Naive thymus-derived CD4-positive, alpha-beta T cell (primary cell): Measurements from ENCODE around the gene ZNF341. TPM values are rescaled to one million over a fixed set of nuclear protein-coding genes. Genes with fewer than 3 reads are reported as not detected.

ENCODE experiments used
- ATAC-seq: fragments of 150-1000 bp; cut with Tn5 transposase; 2 replicates; pipeline ENCODE4 v1.10.0; 2021; ENCODE audit warnings: mild to moderate bottlenecking, moderate library complexity
- CTCF ChIA-PET: fragments of 350-600 bp; sonication (Branson Sonifier 250); formaldehyde crosslinking; loops from one replicate; lab custom pipeline; 2021; ENCODE audit warnings: antibody characterized with exemption; lab: Charles Lee
- POLR2A ChIA-PET: fragments of 350-600 bp; sonication (Branson Sonifier 250); formaldehyde crosslinking; loops from one replicate; lab custom pipeline; 2021; ENCODE audit warnings: antibody characterized with exemption, inconsistent platforms; lab: Charles Lee
- DNase-seq, 9 donors: peaks; one replicate each; pipeline versions ENCODE4 v3.0.0 to v3.0.0-alpha.2; 2020 to 2022; ENCODE audit warnings: mixed read lengths in 1 of 9
- H3K27ac ChIP-seq: one replicate; pipeline ENCODE4 v1.7.0; 2013; ENCODE audit warnings: mild to moderate bottlenecking, low read depth, low read length, moderate library complexity
- H3K27me3 ChIP-seq, 2 donors: one replicate each; pipeline ENCODE4 v1.7.0; 2013; ENCODE audit warnings: low read length in 2 of 2, mild to moderate bottlenecking in 2 of 2, moderate library complexity in 2 of 2; ENCODE audit not compliant: control insufficient read depth in 2 of 2, insufficient read depth in 2 of 2
- H3K36me3 ChIP-seq, 3 experiments: 1 replicate in 2 of 3; 2 replicates in 1 of 3; pipeline ENCODE4 v1.7.0; 2013; ENCODE audit warnings: low read length in 3 of 3, mild to moderate bottlenecking in 3 of 3, moderate library complexity in 1 of 3; ENCODE audit not compliant: insufficient read depth in 3 of 3, control insufficient read depth in 2 of 3
- H3K4me1 ChIP-seq, 2 donors: one replicate each; pipeline ENCODE4 v1.7.0; 2013; ENCODE audit warnings: low read length in 2 of 2, mild to moderate bottlenecking in 2 of 2, moderate library complexity in 1 of 2; ENCODE audit not compliant: control insufficient read depth in 2 of 2, insufficient read depth in 2 of 2
- H3K4me3 ChIP-seq: 2 replicates; pipeline ENCODE4 v1.7.0; 2013; ENCODE audit warnings: mild to moderate bottlenecking, low read length
- H3K9me3 ChIP-seq, 3 experiments: 1 replicate in 2 of 3; 2 replicates in 1 of 3; pipeline ENCODE4 v1.7.0; 2013; ENCODE audit warnings: low read length in 3 of 3; ENCODE audit not compliant: control insufficient read depth in 2 of 3
- H3K27ac Mint-ChIP-seq, 9 donors: one replicate each; pipeline ENCODE4 v1.8.0; 2020 to 2022; ENCODE audit warnings: mixed read lengths in 9 of 9, mild to moderate bottlenecking in 8 of 9, moderate library complexity in 5 of 9, inconsistent platforms in 2 of 9
- H3K27me3 Mint-ChIP-seq, 5 donors: one replicate each; pipeline ENCODE4 v1.8.0; 2021 to 2022; ENCODE audit warnings: mixed read lengths in 5 of 5, mild to moderate bottlenecking in 1 of 5
- H3K36me3 Mint-ChIP-seq, 5 donors: one replicate each; pipeline ENCODE4 v1.8.0; 2020 to 2022; ENCODE audit warnings: mixed read lengths in 5 of 5, mild to moderate bottlenecking in 3 of 5, inconsistent platforms in 1 of 5
- H3K4me1 Mint-ChIP-seq, 7 donors: one replicate each; pipeline ENCODE4 v1.8.0; 2020 to 2022; ENCODE audit warnings: mixed read lengths in 7 of 7, mild to moderate bottlenecking in 3 of 7, inconsistent platforms in 1 of 7
- H3K4me3 Mint-ChIP-seq, 10 donors: one replicate each; pipeline ENCODE4 v1.8.0; 2020 to 2022; ENCODE audit warnings: mild to moderate bottlenecking in 10 of 10, mixed read lengths in 10 of 10, moderate library complexity in 6 of 10, inconsistent platforms in 2 of 10
- H3K9me3 Mint-ChIP-seq, 11 donors: one replicate each; pipeline ENCODE4 v1.8.0; 2020 to 2022; ENCODE audit warnings: mixed read lengths in 11 of 11, mild to moderate bottlenecking in 4 of 11, inconsistent platforms in 1 of 11, moderate library complexity in 1 of 11
- intact Hi-C, 2 donors: fragments of 100-400 bp; cut with micrococcal nuclease; formaldehyde crosslinking; loops; one replicate each; pipeline ENCODE4 v1.15.1; 2023
- polyA plus RNA-seq, 2 donors: library from polyadenylated mRNA; unstranded; fragments of 300-500 nt; fragmentation: Illumina TruSeq; gene quantifications; one replicate each; pipeline ENCODE4 v1.2.3, GENCODE V29; 2021
- total RNA-seq, 6 experiments: library from RNA in 5 of 6; stranded (reverse) in 5 of 6; gene quantifications; 1 replicate in 5 of 6; 2 replicates in 1 of 6; pipeline ENCODE4 v1.2.3 and lab custom pipeline; 2021 to 2026

ZNF341 gene
- total and polyA plus RNA-seq, 7 experiments from 2014 or later: 1.5 to 6.1 (median 4.5) TPM

- Mint-ChIP-seq H3K9me3 (no peaks in the 10 kb centered on the region), H3K36me3 (peaks cover 0 to 40% (median 13%) of the 10 kb centered on the region in 5 donors), H3K27ac (no peak overlapping the region), H3K4me3 (no peak overlapping the region), H3K4me1 (peaks cover 0 to 6% (median 0%) of the 10 kb centered on the region in 7 donors), H3K27me3 (no peaks in the 10 kb centered on the region)
- Histone ChIP-seq H3K4me3 (no peak overlapping the region), H3K4me1 (no peaks in the 10 kb centered on the region), H3K27ac (no peak overlapping the region), H3K9me3 (no peaks in the 10 kb centered on the region), H3K36me3 (peaks cover 0 to 26% (median 0%) of the 10 kb centered on the region in 3 experiments), H3K27me3 (no peaks in the 10 kb centered on the region)
- ChIA-PET POLR2A (interaction anchor here (0.6 kb wide), 1 partner anchor 208 kb away, joined by 4 read pairs; no protein-coding TSS in a partner anchor), CTCF (no interaction called here)
- DNase-seq (no peak), ATAC-seq (no peak)
- intact Hi-C loops: no loop called here
Measured at GRCh38 chr20:33766686-33767085, 34.9 kb downstream of the ZNF341 start.

- peaks cover 4 to 38% (median 13%) of the 10 kb centered on the region in 5 donors for H3K36me3 Mint-ChIP-seq
- H3K4me1 ChIP-seq: no peaks in the 10 kb centered on the region
- CTCF ChIA-PET: no interaction called here
- H3K36me3 ChIP-seq: peaks cover 0 to 26% (median 0%) of the 10 kb centered on the region in 3 experiments
- H3K27me3 ChIP-seq: no peaks in the 10 kb centered on the region
- DNase-seq: no peak
- POLR2A ChIA-PET: no interaction called here
- no peak overlapping the region for H3K27ac ChIP-seq
- H3K27me3 Mint-ChIP-seq: no peaks in the 10 kb centered on the region
- H3K4me3 ChIP-seq: no peak overlapping the region
- H3K9me3 ChIP-seq: no peaks in the 10 kb centered on the region
- no peaks in the 10 kb centered on the region for H3K9me3 Mint-ChIP-seq
- intact Hi-C loops: no loop called here
- peaks cover 0 to 10% (median 0%) of the 10 kb centered on the region in 7 donors for H3K4me1 Mint-ChIP-seq
- ATAC-seq: no peak
- H3K27ac Mint-ChIP-seq: no peak overlapping the region
- no peak overlapping the region for H3K4me3 Mint-ChIP-seq
Measured at GRCh38 chr20:33767777-33768138, 36.0 kb downstream of the ZNF341 start.

DNA sequence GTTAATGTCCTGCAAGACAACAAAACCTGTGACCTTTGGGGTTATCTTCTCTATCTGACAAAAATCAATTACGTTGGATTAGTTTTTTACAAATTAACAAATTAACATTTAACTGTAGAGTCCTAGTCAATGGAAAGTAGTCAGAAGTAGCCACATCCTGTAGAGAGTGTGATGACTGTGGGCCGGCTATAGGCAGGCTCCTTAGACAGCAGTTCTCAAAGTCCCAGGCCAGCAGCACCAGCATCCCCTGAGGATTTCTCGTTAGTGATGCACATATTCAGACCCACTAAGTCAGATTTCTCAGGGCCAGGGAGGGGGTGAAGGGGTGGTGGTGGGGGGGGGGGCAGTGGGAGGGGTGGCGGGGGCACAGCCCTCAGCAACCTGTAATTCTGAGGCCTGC lies 37.2 kb downstream of the ZNF341 start:
- ChIA-PET POLR2A (no interaction called here), CTCF (interaction anchor here (0.6 kb wide), 1 partner anchor 239 kb away, joined by 3 read pairs; no protein-coding TSS in a partner anchor)
- no peaks in the 10 kb centered on the region for H3K9me3 Mint-ChIP-seq
- H3K4me1 Mint-ChIP-seq: peaks cover 0 to 16% (median 0%) of the 10 kb centered on the region in 7 donors
- H3K27ac ChIP-seq: no peak overlapping the region
- no peak overlapping the region for H3K4me3 Mint-ChIP-seq
- H3K4me1 ChIP-seq: no peaks in the 10 kb centered on the region
- ATAC-seq: no peak
- no peak for DNase-seq
- no peaks in the 10 kb centered on the region for H3K27me3 Mint-ChIP-seq
- no peaks in the 10 kb centered on the region for H3K9me3 ChIP-seq
- no peak overlapping the region for H3K4me3 ChIP-seq
- no peaks in the 10 kb centered on the region for H3K27me3 ChIP-seq
- H3K36me3 Mint-ChIP-seq: peaks cover 4 to 41% (median 12%) of the 10 kb centered on the region in 5 donors
- intact Hi-C loops: no loop called here
- no peak overlapping the region for H3K27ac Mint-ChIP-seq
- peaks cover 0 to 26% (median 0%) of the 10 kb centered on the region in 3 experiments for H3K36me3 ChIP-seq

GRCh38 chr20:33770005-33770404 lies 38.2 kb downstream of the ZNF341 start:
- Mint-ChIP-seq H3K9me3 (no peaks in the 10 kb centered on the region), H3K4me1 (peaks cover 0 to 16% (median 0%) of the 10 kb centered on the region in 7 donors), H3K27me3 (no peaks in the 10 kb centered on the region), H3K36me3 (peaks cover 4 to 45% (median 15%) of the 10 kb centered on the region in 5 donors), H3K27ac (no peak overlapping the region), H3K4me3 (no peak overlapping the region)
- H3K4me1 ChIP-seq: no peaks in the 10 kb centered on the region
- ATAC-seq (no peak), DNase-seq (no peak)
- ChIA-PET CTCF (no interaction called here), POLR2A (no interaction called here)
- no peaks in the 10 kb centered on the region for H3K9me3 ChIP-seq
- H3K27me3 ChIP-seq: no peaks in the 10 kb centered on the region
- H3K36me3 ChIP-seq: peaks cover 0 to 26% (median 0%) of the 10 kb centered on the region in 3 experiments
- intact Hi-C loops: no loop called here
- no peak overlapping the region for H3K27ac ChIP-seq
- no peak overlapping the region for H3K4me3 ChIP-seq

- Mint-ChIP-seq H3K27ac (no peak overlapping the region), H3K4me3 (no peak overlapping the region), H3K4me1 (peaks cover 0 to 16% (median 0%) of the 10 kb centered on the region in 7 donors), H3K36me3 (peaks cover 4 to 36% (median 16%) of the 10 kb centered on the region in 5 donors), H3K27me3 (no peaks in the 10 kb centered on the region), H3K9me3 (no peaks in the 10 kb centered on the region)
- Histone ChIP-seq H3K27me3 (no peaks in the 10 kb centered on the region), H3K27ac (no peak overlapping the region), H3K4me1 (no peaks in the 10 kb centered on the region), H3K9me3 (no peaks in the 10 kb centered on the region), H3K36me3 (peaks cover 0 to 20% (median 0%) of the 10 kb centered on the region in 3 experiments), H3K4me3 (no peak overlapping the region)
- ATAC-seq: no peak
- DNase-seq: no peak
- POLR2A ChIA-PET: no interaction called here
- intact Hi-C loops: no loop called here
- CTCF ChIA-PET: no interaction called here
Measured at GRCh38 chr20:33771938-33772337, 40.1 kb downstream of the ZNF341 start.

DNA sequence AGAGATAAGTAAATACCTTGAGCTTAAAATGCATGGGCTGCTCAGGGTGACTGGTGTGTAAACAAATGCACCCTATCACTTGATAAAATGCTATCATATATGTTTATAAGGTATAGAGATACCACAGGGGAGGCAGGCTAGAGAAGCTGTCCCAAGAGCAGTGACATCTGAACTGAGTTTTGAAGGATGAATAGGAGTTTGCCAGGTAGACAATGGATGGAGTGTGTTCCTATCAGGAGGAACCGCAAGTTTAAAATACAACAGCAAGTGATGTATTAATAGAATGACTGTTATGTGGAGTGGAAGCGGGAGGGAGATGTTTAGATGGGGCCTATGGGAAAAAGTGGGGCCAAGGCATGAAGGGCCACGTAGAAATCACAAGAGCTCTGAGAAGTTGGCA lies 40.6 kb downstream of the ZNF341 start:
- Histone ChIP-seq H3K4me3 (no peak overlapping the region), H3K36me3 (peaks cover 0 to 15% (median 0%) of the 10 kb centered on the region in 3 experiments), H3K27me3 (no peaks in the 10 kb centered on the region), H3K4me1 (no peaks in the 10 kb centered on the region), H3K27ac (no peak overlapping the region), H3K9me3 (no peaks in the 10 kb centered on the region)
- H3K36me3 Mint-ChIP-seq: peaks cover 4 to 32% (median 16%) of the 10 kb centered on the region in 5 donors
- ChIA-PET POLR2A (no interaction called here), CTCF (no interaction called here)
- DNase-seq (no peak), ATAC-seq (no peak)
- no peaks in the 10 kb centered on the region for H3K9me3 Mint-ChIP-seq
- H3K4me3 Mint-ChIP-seq: no peak overlapping the region
- intact Hi-C loops: no loop called here
- H3K4me1 Mint-ChIP-seq: peaks cover 0 to 16% (median 0%) of the 10 kb centered on the region in 7 donors
- no peaks in the 10 kb centered on the region for H3K27me3 Mint-ChIP-seq
- no peak overlapping the region for H3K27ac Mint-ChIP-seq

- no peaks in the 10 kb centered on the region for H3K9me3 Mint-ChIP-seq
- no peak overlapping the region for H3K4me3 ChIP-seq
- intact Hi-C loops: no loop called here
- peaks cover 4 to 25% (median 15%) of the 10 kb centered on the region in 5 donors for H3K36me3 Mint-ChIP-seq
- no peak overlapping the region for H3K27ac ChIP-seq
- peaks cover 0 to 16% (median under 1%) of the 10 kb centered on the region in 7 donors for H3K4me1 Mint-ChIP-seq
- no peaks in the 10 kb centered on the region for H3K9me3 ChIP-seq
- H3K27me3 ChIP-seq: no peaks in the 10 kb centered on the region
- H3K4me1 ChIP-seq: no peaks in the 10 kb centered on the region
- CTCF ChIA-PET: no interaction called here
- POLR2A ChIA-PET: no interaction called here
- peaks cover 0 to 8% (median 0%) of the 10 kb centered on the region in 3 experiments for H3K36me3 ChIP-seq
- no peaks in the 10 kb centered on the region for H3K27me3 Mint-ChIP-seq
- H3K4me3 Mint-ChIP-seq: no peak overlapping the region
- peak; percentile 57 for ATAC-seq
- H3K27ac Mint-ChIP-seq: no peak overlapping the region
- DNase-seq: no peak
Measured at GRCh38 chr20:33773412-33774089, 41.8 kb downstream of the ZNF341 start.
